ENCODE data around the gene OR5K4.
"Not testable (repeated sequence)": the region's sequence is repeated elsewhere in the genome, so short reads cannot be mapped to it uniquely, and the experiment has no call there.

Gene OR5K4

GRCh38 chr3:98390366-98390765 lies 36.7 kb downstream of the OR5K4 start, which contains the start of gene OR5K3:
Gene OR5K3, plus strand, starts transcription at chr3:98390666. Its CDS starts 0 bp downstream, at chr3:98390666.
- TF ChIP-seq EZH2phosphoT487 (IDR thresholded peaks at IDR 0.05; ENCODE audit: borderline replicate concordance, low read length), result no peak
- TF ChIP-seq CTCF (IDR thresholded peaks at IDR 0.05; ENCODE audit: low read depth, low read length, poor library complexity, severe bottlenecking), result no peak
- H3K79me2 ChIP-seq (ENCODE audit: control insufficient read depth, low read length), result no peaks in the 10 kb centered on the region
- H3K36me3 ChIP-seq (ENCODE audit: control insufficient read depth, low read length), result no peaks in the 10 kb centered on the region
- no peaks in the 10 kb centered on the region for H3K27me3 ChIP-seq (ENCODE audit: control insufficient read depth, low read length)
- H3K27ac ChIP-seq (ENCODE audit: low read depth, low read length), result no peak within 1 kb of the TSS
- H3K4me1 ChIP-seq (ENCODE audit: control insufficient read depth, low read length), result peaks cover 8% of the 10 kb centered on the region
- H3K9me2 ChIP-seq (replicated peaks; ENCODE audit: control insufficient read depth, low read length), result no peaks in the 10 kb centered on the region
- no peak within 1 kb of the TSS for H3K4me3 ChIP-seq (ENCODE audit: low read length)
- H3F3A ChIP-seq (ENCODE audit: control insufficient read depth, insufficient read depth), result no peaks in the 10 kb centered on the region
- no peak within 1 kb of the TSS for H3K4me2 ChIP-seq (ENCODE audit: low read length)
- H3K9me3 ChIP-seq (ENCODE audit: control insufficient read depth, insufficient read depth, low read length), result no peaks in the 10 kb centered on the region
- H4K20me1 ChIP-seq (ENCODE audit: control insufficient read depth, insufficient read depth, low read depth, low read length), result no peaks in the 10 kb centered on the region

DNA sequence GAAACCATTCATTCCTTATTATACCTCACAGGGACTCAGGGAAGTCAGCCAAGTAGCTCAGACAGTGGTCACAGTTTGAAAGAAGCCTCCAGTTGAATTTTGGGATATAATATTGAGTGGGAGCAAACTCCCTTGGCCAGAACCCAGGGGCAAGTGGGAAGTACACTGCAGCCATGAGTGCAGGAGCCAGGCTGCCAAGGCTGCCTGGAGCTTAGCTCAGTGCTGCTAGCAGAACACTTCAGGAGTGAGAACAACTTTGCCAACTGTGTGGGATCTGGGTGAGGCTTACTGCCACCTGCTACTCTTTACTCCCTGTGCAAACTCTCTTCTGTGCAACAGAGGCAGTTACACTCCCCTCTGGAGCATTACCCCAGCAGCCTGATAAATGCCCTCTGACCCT lies 41.4 kb downstream of the OR5K4 start:
- Histone ChIP-seq H3K36me3 (ENCODE audit: control insufficient read depth, low read length) (no peaks in the 10 kb centered on the region), H3K79me2 (ENCODE audit: control insufficient read depth, low read length) (no peaks in the 10 kb centered on the region), H4K20me1 (ENCODE audit: control insufficient read depth, insufficient read depth, low read depth, low read length) (no peaks in the 10 kb centered on the region), H3K4me1 (ENCODE audit: control insufficient read depth, low read length) (peaks cover 8% of the 10 kb centered on the region), H3K4me3 (ENCODE audit: low read length) (no peak overlapping the region), H3K9me2 (replicated peaks; ENCODE audit: control insufficient read depth, low read length) (no peaks in the 10 kb centered on the region), H3F3A (ENCODE audit: control insufficient read depth, insufficient read depth) (no peaks in the 10 kb centered on the region), H3K9me3 (ENCODE audit: control insufficient read depth, insufficient read depth, low read length) (peaks cover 11% of the 10 kb centered on the region; the same call in 1 of the 2 replicates), H3K4me2 (ENCODE audit: low read length) (no peak overlapping the region), H3K27me3 (ENCODE audit: control insufficient read depth, low read length) (no peaks in the 10 kb centered on the region), H3K27ac (ENCODE audit: low read depth, low read length) (no peak overlapping the region)
- TF ChIP-seq CTCF (IDR thresholded peaks at IDR 0.05; ENCODE audit: low read depth, low read length, poor library complexity, severe bottlenecking) (no peak), EZH2phosphoT487 (IDR thresholded peaks at IDR 0.05; ENCODE audit: borderline replicate concordance, low read length) (no peak)

DNA sequence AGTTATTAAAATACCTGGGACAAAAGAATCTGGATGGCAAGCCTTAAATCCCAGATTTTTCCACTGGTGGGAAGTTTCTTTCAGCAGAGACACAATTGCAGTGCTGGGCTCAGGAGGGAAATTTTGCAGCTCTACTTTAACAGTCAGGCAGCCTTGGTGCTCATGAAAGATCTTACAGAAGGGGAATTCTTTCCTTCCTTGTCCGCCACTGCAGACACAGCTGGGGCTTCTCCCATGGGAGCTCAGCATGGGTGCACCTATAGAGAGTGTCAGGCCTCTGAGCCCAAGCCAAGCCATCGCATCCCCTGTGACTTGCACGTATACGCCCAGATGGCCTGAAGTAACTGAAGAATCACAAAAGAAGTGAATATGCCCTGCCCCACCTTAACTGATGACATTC lies 42.8 kb downstream of the OR5K4 start:
- H3F3A ChIP-seq (ENCODE audit: control insufficient read depth, insufficient read depth); H3K36me3 ChIP-seq (ENCODE audit: control insufficient read depth, low read length); H3K27ac ChIP-seq (ENCODE audit: low read depth, low read length); H3K4me2 ChIP-seq (ENCODE audit: low read length); H3K4me3 ChIP-seq (ENCODE audit: low read length); H3K9me2 ChIP-seq (replicated peaks; ENCODE audit: control insufficient read depth, low read length); H3K27me3 ChIP-seq (ENCODE audit: control insufficient read depth, low read length); H4K20me1 ChIP-seq (ENCODE audit: control insufficient read depth, insufficient read depth, low read depth, low read length); H3K4me1 ChIP-seq (ENCODE audit: control insufficient read depth, low read length); H3K79me2 ChIP-seq (ENCODE audit: control insufficient read depth, low read length): not testable (repeated sequence)
- H3K9me3 ChIP-seq (ENCODE audit: control insufficient read depth, insufficient read depth, low read length), result peaks cover 11% of the 10 kb centered on the region; the same call in 1 of the 2 replicates

GRCh38 chr3:98398513-98398912 lies 44.9 kb downstream of the OR5K4 start:
- H4K20me1 ChIP-seq (ENCODE audit: control insufficient read depth, insufficient read depth, low read depth, low read length), result no peaks in the 10 kb centered on the region
- H3K4me3 ChIP-seq (ENCODE audit: low read length), result no peak overlapping the region
- H3K4me2 ChIP-seq (ENCODE audit: low read length), result no peak overlapping the region
- no peaks in the 10 kb centered on the region for H3K79me2 ChIP-seq (ENCODE audit: control insufficient read depth, low read length)
- no peak overlapping the region for H3K27ac ChIP-seq (ENCODE audit: low read depth, low read length)
- peaks cover 11% of the 10 kb centered on the region; the same call in 1 of the 2 replicates for H3K9me3 ChIP-seq (ENCODE audit: control insufficient read depth, insufficient read depth, low read length)
- H3K9me2 ChIP-seq (replicated peaks; ENCODE audit: control insufficient read depth, low read length), result no peaks in the 10 kb centered on the region
- H3K4me1 ChIP-seq (ENCODE audit: control insufficient read depth, low read length), result no peaks in the 10 kb centered on the region
- TF ChIP-seq EZH2phosphoT487 (IDR thresholded peaks at IDR 0.05; ENCODE audit: borderline replicate concordance, low read length) (no peak), CTCF (IDR thresholded peaks at IDR 0.05; ENCODE audit: low read depth, low read length, poor library complexity, severe bottlenecking) (no peak)
- no peaks in the 10 kb centered on the region for H3K27me3 ChIP-seq (ENCODE audit: control insufficient read depth, low read length)
- no peaks in the 10 kb centered on the region for H3K36me3 ChIP-seq (ENCODE audit: control insufficient read depth, low read length)
- H3F3A ChIP-seq (ENCODE audit: control insufficient read depth, insufficient read depth), result no peaks in the 10 kb centered on the region
